Measurements from ENCODE around the gene IFRD1. TPM values are rescaled to one million over a fixed set of nuclear protein-coding genes. Genes with fewer than 3 reads are reported as not detected.
"Not testable (repeated sequence)": the region's sequence is repeated elsewhere in the genome, so short reads cannot be mapped to it uniquely, and the experiment has no call there.

The IFRD1 gene
- total RNA-seq, 1 donor from 2014 or later, result 51.1 TPM

DNA sequence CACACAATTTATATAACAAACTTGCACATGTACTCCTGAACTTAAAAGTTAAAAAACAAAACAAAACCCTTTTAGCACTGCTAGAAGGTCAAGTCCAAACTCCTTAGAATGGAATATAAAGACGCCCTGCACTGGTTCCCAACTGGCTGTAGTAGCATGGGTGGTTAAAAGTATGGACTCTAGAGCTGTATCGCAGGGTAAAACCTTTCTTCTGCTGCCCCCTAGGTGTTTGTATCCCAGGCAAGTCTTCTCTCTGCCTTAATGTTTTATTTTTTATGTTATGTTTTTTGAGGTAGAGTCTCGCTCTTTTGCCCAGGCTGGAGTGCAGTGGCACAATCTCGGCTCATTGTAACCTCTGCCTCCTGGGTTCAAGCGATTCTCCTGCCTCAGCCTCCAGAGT, 65.7 kb downstream of the IFRD1 start:
- DNase-seq (ENCODE audit: low read depth), result no peak

DNA sequence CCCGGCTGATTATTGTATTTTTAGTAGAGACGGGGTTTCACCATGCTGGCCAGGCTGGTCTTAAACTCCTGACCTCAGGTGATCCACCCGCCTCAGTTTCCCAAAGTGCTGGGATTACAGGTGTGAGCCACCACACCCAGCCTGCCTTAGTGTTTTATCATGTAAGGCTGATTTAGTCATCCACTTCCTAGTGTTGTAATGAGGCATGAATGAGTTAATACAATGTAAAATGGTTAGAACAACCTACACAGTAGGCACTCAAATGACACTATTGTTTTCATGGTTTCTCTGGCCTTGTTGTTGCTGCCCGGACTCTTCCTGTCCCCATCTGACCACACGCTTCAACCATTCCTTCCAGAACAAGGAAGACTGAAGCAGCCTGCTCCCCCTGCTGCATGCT, 66.2 kb downstream of the IFRD1 start:
- not testable (repeated sequence) for DNase-seq (ENCODE audit: low read depth)

DNA sequence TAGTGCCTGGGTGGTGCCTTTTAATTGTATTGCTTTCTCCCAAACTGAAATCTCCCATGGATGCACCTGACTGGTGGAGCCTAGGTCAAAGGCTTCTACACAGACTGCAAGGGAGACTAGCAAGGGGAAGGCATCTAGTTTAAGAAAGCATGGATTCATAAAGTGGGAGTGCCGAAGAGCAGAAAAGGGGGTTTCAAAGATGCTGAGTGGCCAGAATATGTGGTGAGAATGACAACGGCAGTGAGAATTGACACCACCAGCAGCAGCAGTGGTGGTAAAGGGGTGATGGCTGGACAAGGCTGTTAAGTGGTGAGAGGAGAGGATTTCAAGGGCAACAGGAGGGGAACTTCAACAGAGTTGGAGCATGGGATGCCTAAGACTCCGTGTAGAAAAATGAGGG, 67.2 kb downstream of the IFRD1 start:
- DNase-seq (ENCODE audit: low read depth), result no peak

DNA sequence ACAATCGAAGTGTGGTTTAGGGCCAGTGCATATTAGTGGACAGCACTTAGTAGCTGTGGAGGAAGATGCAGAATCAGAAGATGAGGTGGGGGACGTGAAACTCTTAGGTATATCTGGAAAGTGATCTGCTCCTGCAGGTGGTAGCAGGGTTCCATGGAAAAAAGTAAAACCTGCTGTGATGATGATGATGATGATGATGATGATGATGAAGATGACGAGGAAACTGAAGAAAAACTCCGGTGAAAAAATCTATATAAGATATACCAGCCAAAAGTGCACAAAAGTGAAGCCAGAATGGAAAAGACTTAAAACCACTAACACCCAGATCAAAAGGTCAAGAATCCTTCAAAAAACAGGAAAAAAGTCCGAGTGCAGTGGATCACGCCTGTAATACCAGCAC, 70.5 kb downstream of the IFRD1 start:
- no peak for DNase-seq (ENCODE audit: low read depth)

DNA sequence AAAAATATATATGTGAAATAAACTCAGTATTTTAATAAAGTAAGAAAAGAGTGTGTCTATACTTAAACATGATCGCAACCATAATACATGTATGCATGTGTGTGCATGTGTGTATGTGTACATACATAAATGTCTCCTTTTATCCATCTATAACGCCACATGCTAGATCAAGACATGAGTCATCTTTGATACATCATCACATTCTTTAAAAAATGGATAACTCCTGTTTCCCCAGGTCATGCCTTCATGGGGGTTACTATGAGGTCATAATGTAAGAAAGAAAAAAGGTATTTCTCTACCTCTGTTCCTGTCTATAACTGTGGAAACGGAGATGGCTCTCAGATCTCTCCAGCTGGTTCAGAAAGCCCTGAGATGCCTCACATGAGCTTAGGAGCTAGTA, 71.7 kb downstream of the IFRD1 start:
- no peak for DNase-seq (ENCODE audit: low read depth)

DNA sequence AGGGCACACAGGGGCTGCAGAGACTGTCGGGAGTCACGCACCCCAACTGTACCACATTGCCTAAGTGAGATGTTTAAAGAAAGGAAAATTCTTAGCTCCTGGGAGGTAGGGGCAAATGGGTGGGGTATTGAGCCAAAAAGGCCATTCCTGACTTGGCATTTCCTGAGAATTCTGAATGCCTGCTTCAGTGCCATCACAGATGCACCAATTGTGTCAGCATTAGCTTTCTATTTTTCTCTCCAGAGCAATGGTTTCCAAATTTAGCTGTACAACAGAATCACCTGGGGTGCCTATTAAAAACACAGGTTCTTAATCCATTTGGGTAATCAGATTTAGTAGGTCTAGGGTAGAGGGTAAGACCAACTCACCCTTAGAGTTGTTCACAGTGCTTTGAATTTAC, 73.6 kb downstream of the IFRD1 start:
- no peak for DNase-seq (ENCODE audit: low read depth)

Other genes starting within 250 kb of the IFRD1 start
- gene DOCK4, start 244.1 kb upstream of the IFRD1 start, total RNA-seq, result 24.5 and 50.4 TPM in 2 replicates
- 61.9 and 73.5 TPM in 2 replicates for gene ZNF277, start 243.8 kb upstream of the IFRD1 start, total RNA-seq
- 1.2 TPM in 1 of 2 replicates, not detected in the other for gene LSMEM1, start 30.5 kb downstream of the IFRD1 start, total RNA-seq

Data from renal cortical epithelial cell (primary cell).